Fibroblast of the conjunctiva (primary cell): ENCODE measurements around the gene RAB38.

Experiments used
- DNase-seq: peaks from one replicate; pipeline ENCODE4 v3.0.0-alpha.2; 2010; ENCODE audit warnings: low read depth

RAB38 gene

DNA sequence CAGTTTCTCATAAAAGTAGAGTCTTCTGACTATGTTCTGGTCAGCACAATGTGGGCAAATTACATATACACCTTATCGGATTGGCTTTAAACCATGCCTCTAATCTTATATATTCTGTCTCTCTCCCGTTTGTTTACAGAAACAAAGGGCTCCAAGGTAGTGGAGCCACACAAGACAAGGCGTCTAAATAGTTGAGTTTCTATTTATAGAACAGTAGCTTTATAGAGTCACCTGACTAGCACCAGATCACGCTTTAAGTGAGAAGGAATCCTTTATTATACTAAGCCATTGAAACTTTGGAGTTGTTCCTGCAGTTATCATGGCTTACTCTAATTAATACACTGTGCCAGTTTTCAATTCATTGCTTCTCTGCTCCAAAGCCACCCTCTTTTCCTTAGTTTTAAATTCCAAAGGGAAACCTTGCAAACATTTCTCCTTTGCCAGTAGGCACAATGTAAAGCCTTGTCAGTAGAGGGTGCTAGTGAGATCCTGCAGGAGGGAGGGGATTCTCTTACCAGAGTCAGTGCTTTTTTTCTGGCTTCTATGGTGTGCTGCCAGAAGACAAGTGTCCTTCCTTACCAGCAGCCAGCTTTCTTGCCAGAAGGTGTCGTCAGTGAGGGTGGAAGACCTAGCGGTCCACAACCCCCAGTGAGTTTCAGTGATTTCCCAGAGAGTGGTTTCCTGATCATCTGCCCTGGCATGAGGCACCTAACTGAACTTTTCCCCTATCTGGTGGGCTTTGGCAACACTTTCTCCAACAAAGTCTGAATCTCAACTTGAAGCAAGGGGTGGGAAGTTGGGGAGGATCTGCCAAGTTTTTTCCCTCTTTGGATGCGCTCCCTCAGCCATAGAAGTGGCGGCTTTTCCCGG is 71.7 kb downstream of the RAB38 start:
- peak; percentile 45 for DNase-seq

DNA sequence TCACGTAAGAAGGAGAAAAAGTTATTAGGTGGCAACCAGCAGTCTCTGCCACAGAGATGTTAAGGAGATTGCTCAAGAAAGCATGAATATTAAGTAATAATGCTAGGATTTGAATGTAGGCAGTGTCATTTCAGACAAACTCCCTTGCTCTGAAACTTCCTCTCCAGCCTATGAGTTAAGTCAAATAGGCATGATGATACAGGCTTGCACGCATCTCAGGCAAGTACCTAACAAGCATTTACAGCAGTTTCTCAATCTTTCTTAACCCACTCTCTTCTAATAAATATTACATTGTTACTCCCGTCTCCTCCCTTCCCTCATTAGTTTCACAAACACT is 72.7 kb downstream of the RAB38 start:
- DNase-seq = no peak

DNA sequence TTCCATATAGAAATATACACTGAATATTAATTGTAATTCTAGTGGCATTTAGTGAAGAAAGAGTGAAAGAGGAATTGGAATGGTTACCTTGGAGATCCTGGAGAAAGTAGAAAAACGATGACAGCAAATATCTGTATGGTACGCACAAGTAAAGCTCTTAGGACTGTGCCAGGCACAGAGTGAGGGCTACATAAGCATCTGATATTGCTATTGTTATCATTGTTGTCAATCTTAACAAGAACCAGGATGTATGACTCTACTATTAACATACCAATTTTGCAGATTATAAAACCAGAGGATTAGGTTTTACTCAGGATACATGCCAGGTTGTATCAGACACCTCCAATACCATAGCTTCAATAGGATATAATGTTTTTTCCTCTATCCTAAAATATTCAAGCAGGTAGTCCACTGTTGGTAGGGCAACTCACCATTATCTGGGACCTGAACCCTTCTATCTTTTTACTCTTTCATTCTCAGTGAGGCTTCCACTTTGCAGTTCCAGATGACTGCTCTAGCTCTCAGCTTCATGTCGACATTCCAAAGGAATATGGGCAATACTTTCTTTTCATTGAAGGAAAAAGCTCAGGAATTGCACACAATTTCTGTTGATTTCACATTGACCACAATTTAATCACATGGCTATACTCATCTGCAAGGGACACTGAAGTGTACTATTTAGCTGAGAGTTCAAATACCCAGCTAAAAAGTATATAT is 73.2 kb downstream of the RAB38 start:
- no peak for DNase-seq

DNA sequence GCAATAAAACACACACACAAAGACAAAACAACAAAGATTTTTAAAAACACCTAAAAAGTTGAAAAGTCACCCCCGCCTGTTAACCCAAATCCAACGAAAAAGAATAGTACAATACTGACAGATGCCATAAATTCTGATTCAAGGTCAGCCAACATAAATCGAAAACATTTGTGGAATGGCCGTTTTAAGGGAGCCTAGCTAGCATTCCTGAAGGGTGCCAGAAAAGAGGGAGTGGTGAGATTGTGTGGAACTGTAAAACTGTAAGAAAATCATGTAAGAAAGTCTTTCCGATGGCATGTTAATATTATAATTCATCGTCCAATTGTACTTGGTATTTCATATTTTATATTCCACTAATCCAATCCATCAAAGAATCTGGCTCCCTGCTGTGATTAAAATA is 75.1 kb downstream of the RAB38 start:
- no peak for DNase-seq

DNA sequence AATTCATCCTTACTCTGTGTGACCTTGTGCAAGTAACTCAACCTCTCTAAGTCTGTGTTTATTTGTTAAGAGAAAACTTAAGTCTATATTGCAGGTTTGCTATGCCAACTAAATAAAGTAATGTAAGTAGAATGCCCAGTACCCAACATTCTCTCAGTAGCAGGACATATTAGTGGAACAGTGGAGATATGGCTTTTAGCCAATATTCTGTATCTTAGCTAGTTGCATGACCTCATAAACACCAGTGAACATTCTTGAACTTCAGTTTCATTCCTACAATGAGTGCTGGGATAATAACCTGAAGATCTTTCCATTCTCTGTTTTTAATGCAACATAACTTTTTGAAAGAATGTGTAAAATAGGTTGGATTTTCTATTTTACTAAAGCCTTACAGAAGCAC is 77.0 kb downstream of the RAB38 start:
- DNase-seq = no peak

DNA sequence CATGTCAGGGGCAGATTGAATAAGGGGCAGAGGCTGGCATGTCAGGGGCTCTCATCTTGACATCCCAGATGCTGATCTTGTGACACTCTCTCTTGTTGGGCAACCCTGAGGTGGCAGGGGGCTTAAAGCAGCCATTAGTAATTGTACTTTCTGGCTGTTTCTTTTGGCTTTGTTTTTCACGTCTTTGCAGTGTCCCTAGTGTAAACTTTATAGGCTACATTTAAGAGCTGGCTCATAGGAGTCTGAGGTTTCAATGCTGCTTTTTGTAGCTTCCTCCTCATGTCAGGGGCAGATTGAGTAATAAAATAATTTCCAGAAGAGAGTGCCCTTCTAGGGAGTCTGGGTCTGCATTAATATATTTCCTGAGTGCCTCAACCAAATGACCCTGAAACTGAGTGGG is 86.1 kb downstream of the RAB38 start:
- no peak for DNase-seq

DNA sequence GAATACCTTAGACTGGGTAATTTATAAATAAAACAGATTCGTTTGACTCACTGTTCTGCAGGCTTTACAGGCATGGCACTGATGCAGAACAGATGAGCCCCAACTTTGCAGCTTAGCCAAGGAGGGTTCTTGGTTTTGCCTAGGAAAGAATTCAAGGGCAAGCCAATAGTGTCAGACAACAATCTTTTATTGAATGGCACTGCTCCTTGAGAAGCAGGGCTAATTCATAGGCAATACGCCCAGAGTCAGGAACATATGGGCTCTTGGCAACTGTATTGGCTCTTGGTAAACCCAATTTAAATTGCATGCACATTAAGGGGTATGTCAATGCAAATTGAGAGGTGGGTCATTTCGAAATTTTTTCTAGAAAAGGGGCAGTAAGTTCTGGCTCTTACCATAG is 87.9 kb downstream of the RAB38 start:
- DNase-seq = no peak

DNA sequence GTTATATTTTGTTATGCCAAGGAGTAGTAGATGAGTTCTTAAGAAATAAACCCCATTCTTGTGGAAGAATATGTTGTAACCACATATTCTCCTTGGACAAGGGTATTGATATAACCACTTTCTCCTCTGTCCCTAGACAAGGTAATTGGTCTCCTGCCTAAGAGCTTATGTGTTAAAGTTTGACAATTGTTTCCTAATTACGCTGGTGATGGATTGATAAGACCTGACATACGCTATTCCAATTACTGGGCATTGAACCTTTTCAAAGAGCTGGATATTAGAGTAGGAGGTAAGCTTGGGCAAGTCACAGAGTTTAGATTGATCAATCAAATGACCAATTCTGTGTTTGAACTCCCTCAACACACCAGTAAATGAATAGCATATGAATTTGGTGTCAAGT is 88.9 kb downstream of the RAB38 start:
- DNase-seq = no peak

DNA sequence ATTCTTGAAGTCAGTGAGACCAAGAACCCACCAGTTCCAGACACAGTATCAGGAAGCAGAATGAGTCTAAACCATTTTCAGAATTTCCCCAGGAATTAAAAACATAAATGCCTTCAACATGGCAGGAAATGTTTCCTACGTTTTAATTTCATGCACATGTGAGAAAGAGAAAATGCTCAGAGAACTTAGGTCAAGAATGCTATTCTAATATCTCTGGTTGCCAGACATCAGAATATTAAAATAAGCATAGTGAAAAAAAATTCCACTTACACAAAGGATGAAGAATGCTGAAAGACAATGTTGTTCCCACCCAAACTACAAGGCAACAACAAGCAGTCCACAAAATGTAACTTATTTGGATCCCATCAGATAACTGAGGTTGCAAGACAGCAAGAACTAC is 104.8 kb downstream of the RAB38 start:
- no peak for DNase-seq

DNA sequence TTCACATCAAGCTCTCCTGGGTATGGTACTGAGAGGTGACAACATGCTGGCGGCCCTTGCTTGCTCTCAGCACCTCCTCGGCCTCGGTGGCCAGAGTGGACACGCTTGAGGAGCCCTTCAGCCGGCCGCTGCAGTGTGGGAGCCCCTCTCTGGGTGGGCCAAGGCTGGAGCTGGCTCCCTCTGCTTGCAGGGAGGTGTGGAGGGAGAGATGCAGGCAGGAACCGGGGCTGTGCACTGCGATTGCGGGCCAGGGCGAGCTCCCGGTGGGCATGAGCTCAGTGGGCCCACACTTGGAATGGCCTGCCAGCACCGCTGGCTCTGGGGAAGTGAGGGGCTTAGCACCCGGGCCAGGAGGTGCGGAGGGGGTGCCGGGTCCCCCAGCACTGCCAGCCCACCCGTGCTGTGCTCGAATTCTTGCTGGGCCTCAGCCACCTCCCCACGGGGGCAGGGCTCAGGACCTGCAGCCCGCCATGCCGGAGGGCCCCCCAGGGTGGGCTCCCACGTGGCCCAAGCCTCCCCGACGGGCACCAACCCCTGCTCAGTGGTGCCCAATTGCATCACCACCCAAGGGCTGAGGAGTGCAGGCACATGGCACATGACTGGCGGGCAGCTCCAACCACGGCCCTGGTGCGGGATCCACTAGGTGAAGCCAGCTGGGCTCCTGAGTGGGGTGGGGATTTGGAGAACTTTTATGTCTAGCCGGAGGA is 106.2 kb downstream of the RAB38 start:
- DNase-seq = no peak

DNA sequence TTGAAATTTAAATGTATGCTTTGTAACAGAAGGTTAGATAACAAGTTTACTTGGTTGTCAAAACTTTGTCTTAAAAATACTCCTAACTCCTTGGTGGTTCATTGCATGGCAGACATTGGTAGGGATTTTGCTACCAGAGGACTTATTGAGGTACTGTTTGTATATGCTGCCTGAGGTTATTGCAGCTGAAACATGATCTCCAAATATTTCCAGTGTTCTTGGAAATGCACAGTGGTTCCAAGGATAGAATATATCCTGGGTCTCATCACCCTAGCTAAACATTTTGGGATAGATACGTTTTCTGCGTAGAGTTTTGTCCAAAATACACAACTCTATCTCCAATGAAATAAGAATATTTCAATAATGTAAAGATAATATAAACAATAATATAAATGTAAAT is 109.2 kb downstream of the RAB38 start:
- no peak for DNase-seq

DNA sequence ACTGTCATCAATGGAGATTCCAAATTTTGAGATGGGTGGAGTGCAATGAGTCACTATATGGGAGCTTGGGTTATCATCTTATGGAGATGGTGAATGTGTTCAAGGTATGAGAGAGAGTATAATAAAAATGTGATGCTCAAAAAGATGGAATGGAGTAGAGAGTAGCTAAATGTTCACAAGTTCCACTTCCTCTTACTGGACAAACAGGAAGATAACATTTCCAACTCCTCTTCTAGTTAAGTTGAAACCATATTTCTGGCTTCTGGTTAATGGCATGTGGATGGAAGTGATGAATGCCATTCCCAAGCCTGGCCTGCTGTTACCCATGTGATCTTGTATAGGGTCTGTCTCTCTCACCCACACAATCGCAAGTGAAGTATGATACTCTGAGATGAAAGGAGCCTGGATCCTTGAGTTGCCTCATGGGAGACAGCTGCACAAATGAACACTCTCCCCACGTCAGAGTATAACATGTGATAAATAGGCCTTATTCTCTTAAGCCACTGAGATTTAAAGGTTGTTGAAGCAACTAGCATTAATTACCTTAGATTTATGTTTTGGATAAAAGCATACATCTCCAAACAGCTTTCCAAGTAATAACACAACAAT is 111.0 kb downstream of the RAB38 start:
- DNase-seq = no peak
